Peyer's patch (tissue), 4 donors: ENCODE data around the gene SLC3A2.

ENCODE experiments used
- CTCF ChIP-seq, 6 experiments: fragments of 450-650 bp in 4 of 6; fragments of 200-600 bp in 2 of 6; sonication (generic) in 1 of 6; IDR thresholded peaks; one replicate each; pipeline ENCODE4 v1.5.1; 2017 to 2019; ENCODE audit warnings: antibody characterized with exemption in 6 of 6, mild to moderate bottlenecking in 3 of 6, moderate library complexity in 1 of 6
- POLR2A ChIP-seq, 2 donors: fragments of 450-650 bp; IDR thresholded peaks; one replicate each; pipeline ENCODE4 v1.5.1; 2017; ENCODE audit warnings: antibody characterized with exemption in 2 of 2, mild to moderate bottlenecking in 2 of 2, moderate library complexity in 2 of 2

- TF ChIP-seq CTCF (IDR thresholded peaks at IDR 0.05): no peak
- TF ChIP-seq POLR2A (IDR thresholded peaks at IDR 0.05): no peak
Observed at GRCh38 chr11:62919476-62919875, 38.8 kb downstream of the SLC3A2 start.
